Large intestine (tissue), 3 donors: ENCODE results near the gene CLCN2. TPM values are rescaled to one million over a fixed set of nuclear protein-coding genes. Genes with fewer than 3 reads are reported as not detected.

Source experiments
- DNase-seq, 2 donors: peaks; one replicate each; pipeline versions ENCODE4 v3.0.0 to v3.0.0-alpha.2; 2013
- H3K27ac ChIP-seq: one replicate; pipeline ENCODE4 v1.5.1; 2013; ENCODE audit warnings: low read length
- H3K27me3 ChIP-seq: 2 replicates; pipeline ENCODE4 v1.6.1; 2013; ENCODE audit warnings: low read length; ENCODE audit not compliant: control insufficient read depth, insufficient read depth
- H3K36me3 ChIP-seq: 2 replicates; pipeline ENCODE4 v1.6.1; 2013; ENCODE audit warnings: low read length; ENCODE audit not compliant: control insufficient read depth, insufficient read depth
- H3K4me1 ChIP-seq: one replicate; pipeline ENCODE4 v1.6.1; 2013; ENCODE audit warnings: low read length; ENCODE audit not compliant: control insufficient read depth, insufficient read depth
- H3K4me3 ChIP-seq: one replicate; pipeline ENCODE4 v1.5.1; 2013; ENCODE audit warnings: low read length
- H3K9me3 ChIP-seq: one replicate; pipeline ENCODE4 v1.6.1; 2013; ENCODE audit warnings: mild to moderate bottlenecking, low read depth, low read length, moderate library complexity; ENCODE audit not compliant: control insufficient read depth
- WGBS: methylation state at CpG from one replicate; pipeline ENCODE4 v1.1.5; 2013; ENCODE audit warnings: low lambda C conversion rate; ENCODE audit not compliant: insufficient coverage; 5-methylcytosine and 5-hydroxymethylcytosine counted together
- polyA plus RNA-seq: library from polyadenylated mRNA; unstranded; fragments of 120-200 nt; gene quantifications from one replicate; pipeline ENCODE4 v1.2.1, GENCODE V29; 2013

Gene CLCN2
- polyA plus RNA-seq, 1 donor = 27.5 TPM

GRCh38 chr3:184308744-184309143 is 52.7 kb downstream of the CLCN2 start:
- no peaks in the 10 kb centered on the region for H3K4me1 ChIP-seq
- H3K27ac ChIP-seq = no peak overlapping the region
- peaks cover 46% of the 10 kb centered on the region for H3K36me3 ChIP-seq
- no peaks in the 10 kb centered on the region for H3K27me3 ChIP-seq
- no peaks in the 10 kb centered on the region for H3K9me3 ChIP-seq
- H3K4me3 ChIP-seq = no peak overlapping the region
- no CpG with 5 or more reads among the region's 7 CpGs for WGBS
- DNase-seq = no peak

- no peaks in the 10 kb centered on the region for H3K4me1 ChIP-seq
- peaks cover 54% of the 10 kb centered on the region for H3K36me3 ChIP-seq
- no CpG with 5 or more reads among the region's 9 CpGs for WGBS
Observed at GRCh38 chr3:184307915-184308314, 53.5 kb downstream of the CLCN2 start.

GRCh38 chr3:184306341-184306972 is 54.9 kb downstream of the CLCN2 start:
- Histone ChIP-seq H3K4me3 (no peak overlapping the region), H3K27me3 (no peaks in the 10 kb centered on the region), H3K4me1 (no peaks in the 10 kb centered on the region), H3K9me3 (no peaks in the 10 kb centered on the region), H3K36me3 (peaks cover 69% of the 10 kb centered on the region), H3K27ac (no peak overlapping the region)
- no CpG with 5 or more reads among the region's 4 CpGs for WGBS
- DNase-seq = no peak

More at GRCh38 chr3:184307915-184308314, 53.5 kb downstream of the CLCN2 start:
- H3K4me3 ChIP-seq = no peak overlapping the region
- DNase-seq = no peak
- no peaks in the 10 kb centered on the region for H3K27me3 ChIP-seq
- H3K9me3 ChIP-seq = no peaks in the 10 kb centered on the region
- H3K27ac ChIP-seq = no peak overlapping the region

- H3K27ac ChIP-seq = no peak overlapping the region
- H3K4me1 ChIP-seq = no peaks in the 10 kb centered on the region
- H3K36me3 ChIP-seq = peaks cover 72% of the 10 kb centered on the region
Observed at GRCh38 chr3:184305577-184305976, 55.8 kb downstream of the CLCN2 start.

GRCh38 chr3:184300378-184300720 is 61.1 kb downstream of the CLCN2 start:
- no peaks in the 10 kb centered on the region for H3K9me3 ChIP-seq
- H3K4me3 ChIP-seq = no peak overlapping the region
- H3K27me3 ChIP-seq = no peaks in the 10 kb centered on the region
- 90% methylated on average over 1 of the region's 3 CpGs for WGBS
- no peak for DNase-seq
- H3K36me3 ChIP-seq = peaks cover 42% of the 10 kb centered on the region
- H3K4me1 ChIP-seq = no peaks in the 10 kb centered on the region
- H3K27ac ChIP-seq = no peak overlapping the region

More at GRCh38 chr3:184305577-184305976, 55.8 kb downstream of the CLCN2 start:
- no peak for DNase-seq
- H3K27me3 ChIP-seq = no peaks in the 10 kb centered on the region
- H3K4me3 ChIP-seq = no peak overlapping the region
- WGBS = no CpG with 5 or more reads among the region's 1 CpG
- no peaks in the 10 kb centered on the region for H3K9me3 ChIP-seq

- Histone ChIP-seq H3K4me1 (no peaks in the 10 kb centered on the region), H3K27ac (peak overlapping the region; percentile 4), H3K4me3 (peak overlapping the region; percentile 90), H3K27me3 (no peaks in the 10 kb centered on the region), H3K36me3 (peaks cover 39% of the 10 kb centered on the region), H3K9me3 (no peaks in the 10 kb centered on the region)
- no peak for DNase-seq
- no CpG with 5 or more reads among the region's 29 CpGs for WGBS
Observed at GRCh38 chr3:184299488-184300377, 61.7 kb downstream of the CLCN2 start.

- Histone ChIP-seq H3K27me3 (no peaks in the 10 kb centered on the region), H3K4me1 (no peaks in the 10 kb centered on the region), H3K9me3 (no peaks in the 10 kb centered on the region), H3K4me3 (peak within 1 kb of the TSS; percentile 90), H3K36me3 (peaks cover 31% of the 10 kb centered on the region), H3K27ac (peak within 1 kb of the TSS; percentile 62)
- DNase-seq = peak; percentile 96
- WGBS = no CpG with 5 or more reads among the region's 78 CpGs
Observed at GRCh38 chr3:184298759-184299487, 62.5 kb downstream of the CLCN2 start, which contains the start of gene PSMD2. TSS of gene PSMD2 (plus strand) at chr3:184299241. CDS start at chr3:184299267, 26 bp downstream.

GRCh38 chr3:184296616-184297015 is 64.8 kb downstream of the CLCN2 start:
- Histone ChIP-seq H3K9me3 (no peaks in the 10 kb centered on the region), H3K4me3 (no peak overlapping the region), H3K4me1 (no peaks in the 10 kb centered on the region), H3K36me3 (peaks cover 8% of the 10 kb centered on the region), H3K27ac (no peak overlapping the region), H3K27me3 (no peaks in the 10 kb centered on the region)
- DNase-seq = no peak
- no CpG with 5 or more reads among the region's 7 CpGs for WGBS
